Stimulated activated CD4-positive, alpha-beta T cell treated with anti-CD3 and anti-CD28 coated beads, Interleukin-15, amount 100 ng/mL, for 48 hours (primary cell): ENCODE results near the gene DHRS4L2.

Experiments used
- DNase-seq, 2 donors: peaks; one replicate each; pipeline ENCODE4 v3.0.0-alpha.2; 2020; ENCODE audit warnings: low read depth in 2 of 2

Gene DHRS4L2

GRCh38 chr14:24053548-24054323 is 65.0 kb downstream of the DHRS4L2 start:
- no peak for DNase-seq

GRCh38 chr14:24054324-24054641 is 65.6 kb downstream of the DHRS4L2 start:
- no peak for DNase-seq

DNA sequence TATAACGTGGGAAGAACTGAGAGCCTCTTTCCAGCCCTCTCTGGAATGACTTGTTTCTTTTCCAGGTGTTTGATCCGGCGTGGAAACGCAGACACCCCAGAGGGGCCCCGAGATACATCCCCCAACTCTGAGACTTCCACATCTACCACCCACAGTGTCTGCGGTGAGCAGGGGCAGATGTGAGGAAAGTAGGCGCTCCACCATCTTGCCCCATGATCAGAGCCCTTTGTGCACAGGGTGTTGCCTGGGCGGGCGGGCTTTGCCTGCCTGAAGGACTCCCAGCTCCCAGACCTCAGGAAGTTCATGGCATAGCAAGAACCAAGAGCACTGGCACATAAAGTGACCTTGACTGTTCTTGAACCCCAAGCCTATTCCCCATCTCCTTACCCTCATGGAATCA is 65.9 kb downstream of the DHRS4L2 start:
- no peak for DNase-seq
